HG02798 (cell line): ENCODE measurements around the gene DMRTC2.

Experiments used
- ATAC-seq: cut with Tn5 transposase; IDR thresholded peaks from one replicate; pipeline ENCODE4 v1.9.1; 2021; ENCODE audit warnings: mild to moderate bottlenecking; ENCODE audit not compliant: unreplicated experiment, poor library complexity

The DMRTC2 gene

GRCh38 chr19:41845001-41845050 lies at the start of gene DMRTC2:
Gene DMRTC2, plus strand, starts transcription at chr19:41845042. Its CDS starts 2,387 bp downstream, at chr19:41847429.
- no peak for ATAC-seq

- no peak for ATAC-seq
These were observed 48.5 kb upstream of the DMRTC2 start, which contains the start of gene CEACAM3 for GRCh38 chr19:41796362-41796761. Gene CEACAM3, plus strand, starts transcription at chr19:41796587. Its CDS starts 91 bp downstream, at chr19:41796678.

GRCh38 chr19:41796901-41797300 lies 47.9 kb upstream of the DMRTC2 start:
- no peak for ATAC-seq

GRCh38 chr19:41799444-41800000 lies 45.3 kb upstream of the DMRTC2 start:
- no peak for ATAC-seq

GRCh38 chr19:41801031-41801430 lies 43.8 kb upstream of the DMRTC2 start:
- ATAC-seq = no peak

- no peak for ATAC-seq
These were observed 43.0 kb upstream of the DMRTC2 start for GRCh38 chr19:41801792-41802211.

- ATAC-seq = no peak
These were observed 42.1 kb upstream of the DMRTC2 start for GRCh38 chr19:41802770-41803169.

GRCh38 chr19:41804336-41804735 lies 40.5 kb upstream of the DMRTC2 start:
- ATAC-seq = no peak

- ATAC-seq = no peak
These were observed 37.7 kb upstream of the DMRTC2 start for GRCh38 chr19:41807176-41807575.

- ATAC-seq = no peak
These were observed 35.9 kb upstream of the DMRTC2 start for GRCh38 chr19:41808663-41809566.

- no peak for ATAC-seq
These were observed 34.5 kb upstream of the DMRTC2 start for GRCh38 chr19:41810301-41810700.

GRCh38 chr19:41811036-41811435 lies 33.8 kb upstream of the DMRTC2 start:
- ATAC-seq = no peak

- no peak for ATAC-seq
These were observed 32.9 kb upstream of the DMRTC2 start for GRCh38 chr19:41811981-41812380.

GRCh38 chr19:41813911-41814310 lies 30.9 kb upstream of the DMRTC2 start:
- no peak for ATAC-seq

- no peak for ATAC-seq
These were observed 29.5 kb upstream of the DMRTC2 start for GRCh38 chr19:41815301-41815700.

GRCh38 chr19:41816761-41817160 lies 28.1 kb upstream of the DMRTC2 start:
- ATAC-seq = no peak

GRCh38 chr19:41821003-41821735 lies 23.7 kb upstream of the DMRTC2 start:
- ATAC-seq = peak; percentile 36

- ATAC-seq = no peak
These were observed 6.7 kb upstream of the DMRTC2 start for GRCh38 chr19:41837981-41838708.

- ATAC-seq = no peak
These were observed 5.6 kb upstream of the DMRTC2 start for GRCh38 chr19:41839211-41839610.

GRCh38 chr19:41843371-41843770 lies 1.5 kb upstream of the DMRTC2 start:
- ATAC-seq = no peak

GRCh38 chr19:41844601-41845000 lies 241 bp upstream of the DMRTC2 start, which contains the start of gene LYPD4:
Gene LYPD4, minus strand, starts transcription at chr19:41844683. Its CDS starts 5,398 bp downstream, at chr19:41839285.
- no peak for ATAC-seq
